ENCODE results near the gene ST6GALNAC5.

DNA sequence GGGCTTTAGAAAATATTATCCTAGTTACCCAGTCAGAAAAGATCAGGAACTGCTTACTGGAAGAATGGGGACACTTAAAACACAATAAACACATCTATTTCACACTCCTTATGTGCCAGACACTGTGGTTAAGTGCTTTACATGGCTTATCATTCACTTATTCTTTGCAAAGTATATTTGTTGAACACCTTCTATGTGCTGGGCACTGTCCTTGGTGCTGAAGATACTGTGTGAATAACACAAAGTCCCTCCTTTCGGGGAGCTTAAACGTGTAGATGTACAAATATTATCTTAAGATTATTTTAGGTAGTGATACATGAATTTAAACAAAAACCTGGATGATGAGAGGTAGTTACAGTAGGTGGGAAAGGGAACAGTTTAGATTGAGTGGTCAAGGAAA is 169.3 kb downstream of the ST6GALNAC5 start:
- TF ChIP-seq, protein P1, sequence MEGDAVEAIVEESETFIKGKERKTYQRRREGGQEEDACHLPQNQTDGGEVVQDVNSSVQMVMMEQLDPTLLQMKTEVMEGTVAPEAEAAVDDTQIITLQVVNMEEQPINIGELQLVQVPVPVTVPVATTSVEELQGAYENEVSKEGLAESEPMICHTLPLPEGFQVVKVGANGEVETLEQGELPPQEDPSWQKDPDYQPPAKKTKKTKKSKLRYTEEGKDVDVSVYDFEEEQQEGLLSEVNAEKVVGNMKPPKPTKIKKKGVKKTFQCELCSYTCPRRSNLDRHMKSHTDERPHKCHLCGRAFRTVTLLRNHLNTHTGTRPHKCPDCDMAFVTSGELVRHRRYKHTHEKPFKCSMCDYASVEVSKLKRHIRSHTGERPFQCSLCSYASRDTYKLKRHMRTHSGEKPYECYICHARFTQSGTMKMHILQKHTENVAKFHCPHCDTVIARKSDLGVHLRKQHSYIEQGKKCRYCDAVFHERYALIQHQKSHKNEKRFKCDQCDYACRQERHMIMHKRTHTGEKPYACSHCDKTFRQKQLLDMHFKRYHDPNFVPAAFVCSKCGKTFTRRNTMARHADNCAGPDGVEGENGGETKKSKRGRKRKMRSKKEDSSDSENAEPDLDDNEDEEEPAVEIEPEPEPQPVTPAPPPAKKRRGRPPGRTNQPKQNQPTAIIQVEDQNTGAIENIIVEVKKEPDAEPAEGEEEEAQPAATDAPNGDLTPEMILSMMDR (conservative IDR thresholded peaks at IDR 0.05) = no peak
- TF ChIP-seq EZH2 (IDR thresholded peaks at IDR 0.05; ENCODE audit: low read depth) = no peak
